Loucy (cell line): Measurements from ENCODE around the gene APPBP2.

Source experiments
- H2AFZ ChIP-seq: fragments of 200-600 bp; sonication (generic); 2 replicates; pipeline ENCODE4 v1.6.0; 2016; ENCODE audit warnings: antibody characterized with exemption, mild to moderate bottlenecking, low read length, moderate library complexity
- H3F3A ChIP-seq: fragments of 200-600 bp; 2 replicates; pipeline ENCODE4 v1.6.0; 2016; ENCODE audit warnings: antibody characterized with exemption, low read depth, mild to moderate bottlenecking
- H3K27me3 ChIP-seq: fragments of 200-600 bp; sonication (generic); 2 replicates; pipeline ENCODE4 v1.6.1; 2014; ENCODE audit warnings: low read length, mild to moderate bottlenecking; ENCODE audit not compliant: insufficient read depth, poor library complexity, severe bottlenecking
- H3K36me3 ChIP-seq: fragments of 200-600 bp; sonication (generic); 2 replicates; pipeline ENCODE4 v1.6.1; 2016; ENCODE audit warnings: low read length; ENCODE audit not compliant: insufficient read depth
- H3K4me1 ChIP-seq: fragments of 200-600 bp; sonication (generic); 2 replicates; pipeline ENCODE4 v1.5.1; 2014; ENCODE audit warnings: low read length, mild to moderate bottlenecking; ENCODE audit not compliant: insufficient read depth, poor library complexity, severe bottlenecking
- H3K4me2 ChIP-seq: fragments of 200-600 bp; sonication (generic); 2 replicates; pipeline ENCODE4 v1.6.0; 2014; ENCODE audit warnings: antibody characterized with exemption, low read length, low read depth, mild to moderate bottlenecking; ENCODE audit not compliant: poor library complexity, severe bottlenecking
- H3K4me3 ChIP-seq: fragments of 200-600 bp; sonication (generic); 2 replicates; pipeline ENCODE4 v1.5.1; 2014; ENCODE audit warnings: low read length, mild to moderate bottlenecking, mixed read lengths; ENCODE audit not compliant: poor library complexity, severe bottlenecking
- H3K79me2 ChIP-seq: fragments of 200-600 bp; sonication (generic); 2 replicates; pipeline ENCODE4 v1.6.1; 2014; ENCODE audit warnings: low read length; ENCODE audit not compliant: insufficient read depth
- H3K9ac ChIP-seq: fragments of 200-600 bp; sonication (generic); 2 replicates; pipeline ENCODE4 v1.6.0; 2014; ENCODE audit warnings: mild to moderate bottlenecking, low read depth, low read length, moderate library complexity; ENCODE audit not compliant: poor library complexity, severe bottlenecking
- H3K9me2 ChIP-seq: fragments of 200-600 bp; sonication (generic); replicated peaks from 2 replicates; pipeline ENCODE4 v1.6.1; 2016; ENCODE audit warnings: low read depth, low read length, mixed read lengths
- H3K9me3 ChIP-seq: fragments of 200-600 bp; sonication (generic); 2 replicates; pipeline ENCODE4 v1.6.1; 2014; ENCODE audit warnings: mild to moderate bottlenecking, antibody characterized with exemption, low read length, low read depth; ENCODE audit not compliant: insufficient read depth
- H4K20me1 ChIP-seq: fragments of 200-600 bp; sonication (generic); 2 replicates; pipeline ENCODE4 v1.6.0; 2014; ENCODE audit warnings: antibody characterized with exemption, low read length, mild to moderate bottlenecking; ENCODE audit not compliant: insufficient read depth, poor library complexity, severe bottlenecking
- EZH2phosphoT487 ChIP-seq: fragments of 200-600 bp; IDR thresholded peaks from 2 replicates; pipeline ENCODE4 v1.6.1; 2018; ENCODE audit warnings: antibody characterized with exemption, mild to moderate bottlenecking, moderate library complexity, borderline replicate concordance
- TF ChIP-seq, protein P1 (sequence below): fragments of 200-600 bp; sonication (generic); conservative IDR thresholded peaks from 2 replicates; pipeline ENCODE4 v1.5.1; 2014; ENCODE audit warnings: mild to moderate bottlenecking, antibody characterized with exemption, low read length

Gene APPBP2

DNA sequence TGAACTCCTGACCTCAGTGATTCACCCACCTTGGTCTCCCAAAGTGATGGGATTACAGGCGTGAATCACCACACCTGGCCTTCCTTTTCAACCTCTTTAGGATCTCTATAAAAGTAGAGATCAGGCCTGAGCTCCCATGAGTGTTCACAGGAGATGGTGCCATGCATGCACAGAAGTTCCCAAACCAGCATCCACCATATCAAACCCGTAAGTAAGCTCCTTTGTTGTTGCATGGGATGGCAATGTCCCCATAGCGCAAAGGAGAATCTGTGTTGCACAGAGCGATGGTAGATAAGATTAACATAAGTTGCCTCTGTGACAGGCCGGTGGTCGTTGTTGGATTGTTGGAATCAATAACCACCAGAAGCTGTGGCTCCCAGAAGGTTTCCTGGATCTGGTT lies 39.2 kb upstream of the APPBP2 start:
- H3K9ac ChIP-seq: no peak overlapping the region
- no peaks in the 10 kb centered on the region for H3K36me3 ChIP-seq
- no peaks in the 10 kb centered on the region for H4K20me1 ChIP-seq
- H3K27me3 ChIP-seq: no peaks in the 10 kb centered on the region
- no peaks in the 10 kb centered on the region for H3K9me3 ChIP-seq
- H3K9me2 ChIP-seq: no peaks in the 10 kb centered on the region
- H3K4me3 ChIP-seq: no peak overlapping the region
- H3K4me2 ChIP-seq: no peak overlapping the region
- H3F3A ChIP-seq: no peaks in the 10 kb centered on the region
- no peaks in the 10 kb centered on the region for H3K79me2 ChIP-seq
- TF ChIP-seq EZH2phosphoT487: no peak
- TF ChIP-seq, protein P1, sequence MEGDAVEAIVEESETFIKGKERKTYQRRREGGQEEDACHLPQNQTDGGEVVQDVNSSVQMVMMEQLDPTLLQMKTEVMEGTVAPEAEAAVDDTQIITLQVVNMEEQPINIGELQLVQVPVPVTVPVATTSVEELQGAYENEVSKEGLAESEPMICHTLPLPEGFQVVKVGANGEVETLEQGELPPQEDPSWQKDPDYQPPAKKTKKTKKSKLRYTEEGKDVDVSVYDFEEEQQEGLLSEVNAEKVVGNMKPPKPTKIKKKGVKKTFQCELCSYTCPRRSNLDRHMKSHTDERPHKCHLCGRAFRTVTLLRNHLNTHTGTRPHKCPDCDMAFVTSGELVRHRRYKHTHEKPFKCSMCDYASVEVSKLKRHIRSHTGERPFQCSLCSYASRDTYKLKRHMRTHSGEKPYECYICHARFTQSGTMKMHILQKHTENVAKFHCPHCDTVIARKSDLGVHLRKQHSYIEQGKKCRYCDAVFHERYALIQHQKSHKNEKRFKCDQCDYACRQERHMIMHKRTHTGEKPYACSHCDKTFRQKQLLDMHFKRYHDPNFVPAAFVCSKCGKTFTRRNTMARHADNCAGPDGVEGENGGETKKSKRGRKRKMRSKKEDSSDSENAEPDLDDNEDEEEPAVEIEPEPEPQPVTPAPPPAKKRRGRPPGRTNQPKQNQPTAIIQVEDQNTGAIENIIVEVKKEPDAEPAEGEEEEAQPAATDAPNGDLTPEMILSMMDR: no peak
- no peaks in the 10 kb centered on the region for H3K4me1 ChIP-seq
- H2AFZ ChIP-seq: no peak overlapping the region

DNA sequence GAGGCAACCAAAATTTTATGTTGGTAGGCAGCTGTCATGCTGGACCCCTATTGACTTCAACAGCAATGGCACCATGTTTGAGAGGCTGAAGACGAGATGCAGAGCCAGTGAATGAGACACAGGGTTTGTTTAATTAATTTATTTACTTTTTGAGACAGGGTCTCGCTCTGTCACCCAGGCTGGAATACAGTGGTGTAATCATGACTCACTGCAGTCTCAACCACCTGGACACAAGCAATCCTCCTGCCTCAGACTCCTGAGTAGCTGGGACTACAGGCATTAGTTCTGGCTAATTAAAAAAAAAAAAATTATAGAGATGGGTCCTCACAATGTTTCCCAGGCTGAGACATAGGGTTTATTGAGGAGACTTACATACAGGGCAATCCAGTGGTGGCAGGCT lies 37.7 kb upstream of the APPBP2 start:
- Histone ChIP-seq H3K4me3 (no peak overlapping the region), H2AFZ (no peak overlapping the region), H3F3A (no peaks in the 10 kb centered on the region), H3K9me3 (no peaks in the 10 kb centered on the region), H3K9ac (no peak overlapping the region), H3K36me3 (no peaks in the 10 kb centered on the region), H3K4me2 (no peak overlapping the region), H4K20me1 (no peaks in the 10 kb centered on the region), H3K27me3 (no peaks in the 10 kb centered on the region), H3K4me1 (no peaks in the 10 kb centered on the region), H3K79me2 (no peaks in the 10 kb centered on the region), H3K9me2 (no peaks in the 10 kb centered on the region)
- no peak for TF ChIP-seq EZH2phosphoT487
- TF ChIP-seq, protein P1: no peak

DNA sequence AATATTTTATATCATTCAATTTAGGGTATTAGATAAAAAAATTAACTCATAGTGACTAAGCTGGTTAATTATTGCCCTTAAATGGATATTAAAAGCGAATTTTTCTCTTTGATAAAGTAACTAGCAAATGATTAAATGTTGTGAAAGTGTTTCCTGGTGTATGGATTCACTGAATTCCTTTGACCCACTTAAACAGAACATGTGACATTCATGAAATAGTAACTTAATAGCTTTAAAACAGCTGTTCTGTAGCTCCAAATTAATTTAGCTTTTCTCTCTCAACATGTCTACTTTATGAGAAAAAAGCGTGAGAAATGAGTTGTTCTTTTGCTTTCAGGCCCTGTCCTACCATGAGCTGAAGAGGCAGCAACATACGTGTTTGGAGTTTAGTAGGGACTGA lies 36.4 kb upstream of the APPBP2 start:
- Histone ChIP-seq H3K36me3 (no peaks in the 10 kb centered on the region), H3K79me2 (no peaks in the 10 kb centered on the region), H2AFZ (no peak overlapping the region), H3K4me2 (no peak overlapping the region), H3K9ac (no peak overlapping the region), H3F3A (no peaks in the 10 kb centered on the region), H3K27me3 (no peaks in the 10 kb centered on the region), H3K9me3 (peaks cover 8% of the 10 kb centered on the region; the same call in 1 of the 2 replicates), H3K4me3 (no peak overlapping the region), H3K9me2 (no peaks in the 10 kb centered on the region), H4K20me1 (no peaks in the 10 kb centered on the region), H3K4me1 (no peaks in the 10 kb centered on the region)
- TF ChIP-seq, protein P1: no peak
- TF ChIP-seq EZH2phosphoT487: no peak
